Measurements from ENCODE around the gene CERS1.

The CERS1 gene

DNA sequence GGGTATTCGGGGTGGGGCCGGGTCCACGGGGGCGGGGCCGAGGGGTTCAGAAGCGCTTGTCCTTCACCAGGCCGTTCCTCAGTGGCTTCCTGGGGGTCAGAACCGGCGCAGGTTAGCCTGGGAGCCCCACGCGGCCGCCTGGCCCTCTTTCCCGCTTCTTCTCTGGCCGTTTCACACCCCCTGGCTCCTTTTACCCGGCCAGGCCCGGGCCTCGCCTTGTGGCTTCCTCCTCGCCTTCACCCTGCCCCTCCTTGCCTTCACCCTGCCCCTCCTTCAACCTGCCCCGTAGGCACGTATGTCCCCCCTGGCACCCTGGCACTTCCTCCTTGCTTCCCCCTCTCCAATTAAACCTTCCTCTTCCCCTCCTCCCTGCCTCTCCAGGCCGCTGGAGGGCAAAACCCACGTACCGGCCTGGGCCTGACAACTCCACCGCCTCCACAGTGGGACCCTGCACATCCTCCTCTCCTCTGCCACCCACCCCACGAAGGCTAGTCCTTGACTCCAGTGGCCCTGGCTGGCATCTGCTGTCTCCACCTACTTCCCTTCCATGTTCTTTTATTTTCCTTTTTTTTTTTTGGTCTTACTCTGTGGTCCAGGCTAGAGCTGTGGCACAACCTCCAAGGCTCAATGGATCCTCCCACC, 25.3 kb downstream of the CERS1 start:
- DNase-seq, result no peak

DNA sequence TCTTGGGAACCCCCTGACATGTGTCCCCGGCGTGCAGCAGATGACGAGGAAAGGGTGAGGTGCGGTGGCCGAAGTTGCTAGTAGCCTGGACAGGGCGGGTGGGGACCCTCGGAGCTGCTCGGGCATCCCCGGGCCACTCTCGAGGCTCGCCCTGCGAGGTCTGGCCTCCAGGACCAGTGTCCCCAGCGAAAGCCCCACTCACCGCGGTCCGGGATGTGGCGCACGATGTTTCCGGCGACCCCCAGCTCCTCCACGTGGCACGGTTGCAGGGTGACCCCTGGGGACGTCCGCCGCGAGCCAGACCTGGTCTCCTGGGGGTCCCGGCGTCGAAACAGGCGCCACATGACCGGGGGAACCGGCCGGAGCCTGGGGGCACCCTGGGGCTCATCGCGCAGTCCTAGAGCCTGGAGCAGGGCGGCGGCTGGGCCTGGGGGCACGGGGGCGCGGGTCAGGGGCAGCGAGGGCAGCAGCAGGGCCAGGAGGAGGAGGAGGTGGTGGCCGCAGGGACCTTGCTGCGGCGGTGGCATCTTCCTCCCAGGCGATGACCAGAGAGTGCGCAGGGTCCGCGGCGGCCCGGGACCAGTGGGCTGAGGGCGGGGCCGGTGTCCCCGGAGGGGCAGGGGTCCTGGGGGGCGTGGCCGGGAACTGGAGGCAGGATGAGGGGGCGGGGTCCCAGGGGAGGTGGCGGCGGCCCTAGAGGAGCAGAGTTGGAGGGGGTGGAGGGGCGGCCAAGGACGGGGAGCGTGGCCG, 26.0 kb downstream of the CERS1 start:
- no peak for DNase-seq

DNA sequence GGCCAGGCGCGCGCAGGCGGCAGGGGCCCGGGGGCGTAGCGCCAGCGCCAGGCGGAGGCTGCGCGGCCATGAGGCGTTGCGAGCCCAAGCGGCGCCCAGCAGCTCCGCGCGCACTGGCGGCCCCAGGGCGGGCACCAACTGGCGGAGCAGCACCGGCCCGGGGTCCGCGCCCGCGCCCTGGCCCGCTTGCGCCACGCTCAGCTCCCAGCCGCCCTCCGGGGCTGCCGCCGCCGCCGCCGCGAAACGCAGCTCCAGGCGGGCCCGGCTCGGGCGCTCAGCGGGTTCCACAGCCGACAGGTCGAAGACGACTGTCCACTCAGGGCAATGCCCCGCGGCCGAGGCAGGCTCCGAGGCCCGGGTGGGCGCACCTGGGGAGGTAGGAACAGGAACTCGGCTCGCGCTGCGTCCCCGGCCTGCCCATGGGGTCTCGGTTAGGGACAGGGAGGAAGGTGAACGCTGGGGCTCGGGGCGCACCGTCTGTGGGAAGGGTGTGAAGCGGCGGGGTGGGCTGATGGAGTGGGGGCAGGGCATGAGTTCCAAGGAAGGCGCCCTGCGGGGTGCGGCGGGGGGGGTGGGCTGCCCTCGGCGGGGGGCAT, 26.8 kb downstream of the CERS1 start:
- DNase-seq, result no peak

DNA sequence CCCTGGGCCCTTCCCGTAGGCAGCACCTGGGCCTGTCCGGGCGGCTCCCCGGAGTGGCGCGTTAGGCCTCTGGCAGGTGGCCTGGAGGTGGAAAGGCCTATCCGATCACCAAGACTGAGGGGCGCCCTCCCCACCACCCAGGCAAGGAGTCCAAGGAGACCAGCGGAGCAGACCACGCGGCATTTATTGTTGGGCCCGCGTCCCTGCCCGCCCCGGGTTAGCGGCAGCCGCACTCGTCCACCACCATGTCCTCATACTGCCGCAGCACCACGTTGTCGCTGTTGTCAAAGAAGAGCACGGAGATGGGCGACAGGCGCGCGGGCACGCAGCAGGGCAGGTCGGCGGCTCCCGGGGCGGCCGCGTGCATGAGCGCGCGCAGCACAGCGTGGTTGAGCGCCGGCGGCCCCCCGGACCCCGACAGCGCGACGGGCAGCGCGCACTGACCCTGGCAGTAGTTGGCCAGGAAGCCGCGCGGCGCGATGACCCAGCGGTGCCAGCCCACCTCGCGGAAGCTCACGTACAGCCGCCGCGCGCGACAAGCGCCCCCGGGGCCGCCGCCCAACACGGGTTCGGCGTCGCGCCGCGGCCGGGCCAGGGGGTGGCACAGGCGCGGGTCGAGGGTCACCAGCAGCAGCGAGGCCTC, 27.5 kb downstream of the CERS1 start:
- DNase-seq, result no peak

DNA sequence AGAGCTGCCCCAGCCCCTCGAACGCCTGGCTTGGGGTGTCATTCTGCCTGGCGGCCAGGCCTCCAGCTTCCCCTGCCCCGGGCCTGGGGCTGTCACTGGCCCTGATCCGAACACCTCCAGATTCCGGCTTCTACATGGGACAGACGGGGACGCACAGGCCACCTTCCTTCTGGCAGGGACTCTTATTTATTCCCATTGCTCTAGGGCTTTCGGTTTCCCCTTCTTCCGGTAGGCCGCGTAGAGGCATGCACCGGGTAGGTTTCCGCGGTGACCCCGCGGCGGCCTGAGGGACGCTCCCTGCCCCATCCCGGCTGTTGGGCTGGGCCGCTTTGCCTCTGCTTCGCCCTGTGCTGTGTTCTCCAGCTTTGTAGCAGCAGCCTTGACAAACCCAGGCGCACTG, 28.2 kb downstream of the CERS1 start:
- DNase-seq, result no peak

DNA sequence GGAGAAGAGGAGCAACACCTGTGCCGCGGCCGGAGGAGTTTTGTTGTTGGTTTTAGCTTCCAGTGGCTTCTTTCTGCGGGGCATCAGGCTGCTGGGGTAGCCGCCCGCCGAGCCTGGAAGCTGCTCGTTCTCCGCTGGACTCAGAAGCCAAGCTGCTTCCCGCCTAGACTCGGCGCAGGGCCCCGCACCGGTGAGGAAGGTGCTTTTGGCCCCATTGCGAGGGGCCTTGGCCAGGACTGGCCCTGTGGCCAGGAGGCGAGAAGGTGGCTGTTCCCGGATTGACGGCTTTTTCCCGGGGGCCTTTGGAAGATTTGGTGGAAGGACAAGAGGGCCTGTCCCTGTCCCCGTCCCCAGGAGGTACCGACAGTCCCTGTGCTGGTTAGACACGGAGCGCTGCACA, 28.8 kb downstream of the CERS1 start:
- DNase-seq, result no peak

DNA sequence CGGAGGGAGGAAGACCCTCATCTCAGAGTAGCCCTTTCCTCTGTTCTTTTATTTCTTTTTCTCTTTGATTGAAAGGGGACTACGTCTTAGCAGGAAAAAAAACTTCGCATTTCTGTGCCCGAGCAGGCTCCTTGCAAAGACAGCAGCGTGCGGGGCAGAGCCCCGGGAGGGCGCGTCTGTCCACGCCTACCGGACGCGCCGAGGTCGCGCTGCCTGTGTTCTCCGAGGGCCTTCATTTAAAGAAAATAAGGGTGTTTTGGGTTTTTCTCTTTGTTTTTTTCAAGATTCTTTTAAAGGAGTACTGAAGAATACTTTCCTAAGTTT, 29.2 kb downstream of the CERS1 start:
- no peak for DNase-seq

DNA sequence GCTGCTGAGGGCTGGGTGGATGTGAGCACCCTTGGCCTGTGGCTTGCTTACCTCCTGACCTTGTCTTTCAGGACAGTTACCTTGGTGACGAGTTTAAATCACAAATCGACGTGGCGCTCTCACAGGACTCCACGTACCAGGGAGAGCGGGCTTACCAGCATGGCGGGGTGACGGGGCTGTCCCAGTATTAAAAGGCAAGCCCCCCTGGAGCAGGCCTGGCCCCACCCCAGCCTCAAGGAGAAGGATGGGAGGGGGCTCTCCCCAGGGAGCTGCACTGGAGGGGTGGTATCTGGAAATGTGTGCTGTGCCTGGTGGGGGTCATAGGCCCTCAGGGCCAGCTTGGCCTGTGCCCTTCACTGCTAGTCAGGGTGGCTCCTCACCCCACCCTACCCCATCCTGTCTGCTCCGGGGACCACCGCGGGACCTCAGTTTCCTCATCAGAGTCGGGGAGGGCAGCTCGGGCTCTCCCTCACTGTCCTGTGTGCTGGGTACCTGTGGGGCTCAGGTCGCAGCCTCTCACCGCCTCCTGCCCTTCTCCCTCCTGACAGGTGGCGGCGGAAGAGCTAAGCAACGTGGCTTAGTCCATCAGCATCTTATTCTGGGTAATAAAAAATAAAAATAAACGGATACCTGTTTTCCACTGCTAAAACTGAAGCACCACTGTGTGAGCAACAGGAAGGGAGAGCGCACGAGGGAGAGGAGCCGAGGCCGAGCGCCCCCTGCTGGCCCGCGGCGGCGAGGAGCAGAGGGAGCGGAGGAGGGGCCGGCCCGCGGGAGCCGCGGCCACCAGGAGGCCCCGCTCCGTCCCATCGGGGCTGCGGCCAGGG, 29.8 kb downstream of the CERS1 start:
- no peak for DNase-seq

DNA sequence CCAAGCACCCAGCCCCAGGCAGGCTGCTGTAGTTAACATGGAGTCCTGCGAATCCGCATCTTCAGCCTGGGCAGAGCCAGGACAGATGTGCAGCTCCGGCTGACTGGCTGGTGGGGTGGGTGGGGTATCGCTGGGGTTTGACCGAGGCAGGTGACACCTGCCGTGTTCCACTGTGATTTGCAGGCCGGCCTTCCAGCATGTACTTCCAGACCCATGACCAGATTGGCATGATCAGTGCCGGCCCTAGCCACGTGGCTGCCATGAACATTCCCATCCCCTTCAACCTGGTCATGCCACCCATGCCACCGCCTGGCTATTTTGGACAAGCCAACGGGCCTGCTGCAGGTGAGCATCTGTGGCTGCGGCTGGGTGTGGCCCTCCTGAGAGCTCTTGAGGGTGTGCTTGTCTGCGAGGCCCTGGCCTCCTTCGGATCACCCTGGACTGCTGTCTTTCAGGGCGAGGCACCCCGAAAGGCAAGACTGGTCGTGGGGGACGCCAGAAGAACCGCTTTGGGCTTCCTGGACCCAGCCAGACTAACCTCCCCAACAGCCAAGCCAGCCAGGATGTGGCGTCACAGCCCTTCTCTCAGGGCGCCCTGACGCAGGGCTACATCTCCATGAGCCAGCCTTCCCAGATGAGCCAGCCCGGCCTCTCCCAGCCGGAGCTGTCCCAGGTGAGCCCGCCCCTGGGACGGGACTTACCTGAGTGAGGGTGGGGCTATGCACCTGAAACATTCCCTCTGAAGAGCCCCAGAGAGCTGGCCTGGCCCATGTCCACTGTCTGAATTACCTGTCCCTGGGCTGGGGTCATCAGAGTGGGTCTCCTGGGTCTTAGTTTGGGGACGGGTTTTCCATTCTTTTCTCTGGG, 30.6 kb downstream of the CERS1 start:
- DNase-seq, result no peak

DNA sequence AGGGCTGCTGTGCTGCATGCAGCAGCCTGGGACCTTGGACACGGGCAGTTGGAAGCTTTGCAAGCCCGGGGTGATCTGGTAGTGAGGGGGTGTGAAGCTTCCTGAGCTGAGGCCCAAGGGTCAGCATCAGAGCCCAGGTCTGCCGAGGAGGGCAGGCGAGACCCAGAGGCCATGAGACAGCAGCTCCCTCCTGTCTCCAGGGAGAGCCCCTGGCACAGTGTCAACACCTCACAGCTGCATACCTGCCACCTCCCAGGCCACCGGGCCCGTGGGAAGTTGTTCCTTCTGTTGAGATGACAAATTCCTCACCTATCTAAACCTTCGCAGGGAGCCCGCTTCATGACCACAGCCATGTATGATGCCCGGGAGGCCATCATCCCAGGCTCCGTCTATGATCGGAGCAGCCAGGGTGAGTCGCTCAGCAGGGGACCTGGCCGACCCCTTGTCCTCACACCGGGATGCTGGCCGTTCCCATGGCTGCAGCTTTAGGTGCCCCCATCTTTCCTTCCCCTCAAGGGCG, 32.1 kb downstream of the CERS1 start:
- DNase-seq, result no peak

DNA sequence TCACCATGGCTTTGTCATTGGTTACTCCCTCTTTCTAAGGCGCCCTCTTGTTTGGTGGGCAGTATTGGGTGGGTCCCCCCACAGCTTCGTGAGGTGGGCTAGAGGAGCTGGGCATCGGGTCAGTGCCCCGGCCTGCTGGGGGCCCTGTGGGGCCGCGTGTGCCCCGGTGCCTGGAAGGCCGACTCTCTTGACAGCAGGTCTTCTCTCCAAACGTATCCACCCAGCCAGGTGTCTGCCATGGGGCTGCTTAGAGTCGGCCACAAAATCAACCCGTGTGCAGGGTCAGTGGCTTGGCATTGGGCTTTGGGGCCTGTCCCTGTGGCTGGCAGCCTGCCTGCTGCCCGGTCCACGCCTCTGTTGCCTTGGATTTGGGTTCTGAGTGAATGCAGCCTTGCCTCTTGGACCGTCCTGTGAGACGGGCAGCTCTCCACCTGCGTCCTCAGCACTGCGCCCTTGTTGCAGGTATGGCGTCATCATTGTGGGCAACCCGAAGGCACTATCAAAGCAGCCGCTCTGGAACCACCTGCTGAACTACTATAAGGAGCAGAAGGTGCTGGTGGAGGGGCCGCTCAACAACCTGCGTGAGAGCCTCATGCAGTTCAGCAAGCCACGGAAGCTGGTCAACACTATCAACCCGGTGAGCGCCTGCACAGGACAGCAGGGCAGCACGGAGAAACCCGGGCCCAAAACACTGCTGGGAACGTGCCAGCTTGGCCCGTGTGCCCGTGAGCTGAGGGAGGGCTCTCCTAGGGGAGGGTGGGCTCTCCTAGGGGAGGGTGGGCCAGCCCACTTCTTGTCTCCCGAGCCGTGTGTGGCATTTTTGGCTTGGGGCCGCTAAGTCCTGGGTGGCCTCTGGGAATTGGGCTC, 32.7 kb downstream of the CERS1 start:
- no peak for DNase-seq

DNA sequence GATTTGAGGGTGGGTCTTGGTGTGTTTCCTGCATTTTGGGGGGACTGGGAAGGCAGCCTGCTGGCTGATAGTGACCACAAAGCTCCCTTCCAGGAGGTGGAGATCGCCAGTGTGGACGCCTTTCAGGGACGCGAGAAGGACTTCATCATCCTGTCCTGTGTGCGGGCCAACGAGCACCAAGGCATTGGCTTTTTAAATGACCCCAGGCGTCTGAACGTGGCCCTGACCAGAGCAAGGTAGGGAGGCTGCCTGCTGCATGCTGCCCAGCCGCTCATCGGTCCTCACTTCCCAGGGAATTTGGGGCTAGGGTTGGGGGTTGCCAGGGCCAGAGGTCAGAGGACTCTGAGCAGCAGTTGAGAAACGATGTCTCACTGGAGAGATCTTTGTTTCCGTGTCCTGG, 34.0 kb downstream of the CERS1 start:
- no peak for DNase-seq

DNA sequence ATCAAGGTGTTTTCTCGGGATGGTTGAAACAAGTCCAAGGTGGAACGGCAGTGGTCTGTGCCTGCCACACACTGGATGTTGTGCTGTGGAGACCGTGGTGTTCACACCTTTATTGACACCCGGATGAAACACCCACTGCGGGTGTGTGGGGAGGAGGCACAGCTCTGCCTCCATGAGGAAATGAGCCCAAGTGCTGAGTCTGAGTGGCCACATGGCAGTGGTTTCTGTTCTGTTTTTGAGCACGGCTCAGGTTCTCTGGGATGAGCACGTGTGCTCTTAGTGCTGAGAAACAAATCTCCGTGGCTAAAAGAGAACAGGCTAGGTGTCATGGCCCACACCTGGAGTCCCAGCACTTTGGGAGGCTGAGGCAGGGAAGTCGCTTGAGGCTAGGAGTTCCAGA, 34.7 kb downstream of the CERS1 start:
- DNase-seq, result no peak

DNA sequence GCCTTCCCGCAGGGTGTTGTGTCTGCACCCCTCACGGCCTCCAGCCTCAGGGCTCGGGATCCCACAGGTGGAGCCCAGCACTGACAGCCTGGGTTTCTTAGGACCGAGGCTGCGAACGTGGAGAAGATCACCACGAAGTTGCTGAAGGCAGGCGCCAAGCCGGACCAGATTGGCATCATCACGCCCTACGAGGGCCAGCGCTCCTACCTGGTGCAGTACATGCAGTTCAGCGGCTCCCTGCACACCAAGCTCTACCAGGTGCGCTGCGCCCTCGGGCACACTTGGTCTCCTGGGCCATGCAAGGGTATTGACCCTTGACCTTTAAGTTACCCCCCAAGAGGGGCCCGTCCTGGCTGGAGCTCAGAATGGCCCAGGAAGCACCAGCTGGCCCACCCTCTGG, 35.2 kb downstream of the CERS1 start:
- no peak for DNase-seq

DNA sequence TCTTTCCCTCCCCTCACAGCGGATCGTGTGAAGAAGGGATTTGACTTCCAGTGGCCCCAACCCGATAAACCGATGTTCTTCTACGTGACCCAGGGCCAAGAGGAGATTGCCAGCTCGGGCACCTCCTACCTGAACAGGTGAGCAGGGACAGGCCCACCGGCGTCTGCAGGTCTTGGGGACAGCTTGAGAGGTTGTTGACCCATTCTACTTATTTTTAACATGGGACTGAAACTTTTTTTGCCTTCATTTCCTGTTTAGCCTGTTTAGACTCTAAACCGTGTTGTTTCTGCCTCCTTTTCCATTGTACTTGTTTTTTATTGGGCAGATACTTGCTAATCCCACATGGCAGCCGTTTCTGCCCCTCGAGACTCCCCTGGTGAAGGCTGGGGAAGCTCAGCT, 35.7 kb downstream of the CERS1 start:
- DNase-seq, result no peak

DNA sequence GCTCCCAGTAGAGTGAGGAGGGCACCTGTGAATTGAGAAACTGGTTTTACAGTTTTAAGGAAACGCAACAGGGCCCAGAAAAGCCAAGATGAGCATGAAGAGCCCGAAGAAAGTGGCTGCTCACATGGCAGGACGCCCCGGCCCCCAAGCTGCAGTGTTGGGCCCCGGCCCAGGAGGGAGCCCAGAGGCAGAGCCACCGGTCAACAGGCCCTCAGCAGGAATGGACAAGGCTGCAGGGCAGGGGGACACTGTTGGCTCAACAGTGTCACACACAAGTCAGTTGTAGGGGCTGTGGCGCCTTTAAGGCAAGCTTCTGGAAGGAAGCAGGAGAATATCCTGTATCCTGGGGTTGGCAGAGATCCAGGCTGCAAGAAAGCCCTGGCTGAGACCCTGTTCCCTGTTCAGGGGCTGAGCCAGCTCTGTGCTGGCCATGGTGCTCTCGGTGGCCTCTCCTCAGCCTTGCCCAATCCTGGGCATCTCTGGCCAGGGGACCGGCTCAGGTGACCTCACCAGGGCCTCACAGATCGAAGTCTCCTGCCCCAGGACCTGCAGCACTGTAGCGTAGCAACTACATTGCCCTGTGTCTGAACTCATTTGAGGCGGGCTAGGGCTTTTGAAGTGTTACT, 36.2 kb downstream of the CERS1 start:
- no peak for DNase-seq

DNA sequence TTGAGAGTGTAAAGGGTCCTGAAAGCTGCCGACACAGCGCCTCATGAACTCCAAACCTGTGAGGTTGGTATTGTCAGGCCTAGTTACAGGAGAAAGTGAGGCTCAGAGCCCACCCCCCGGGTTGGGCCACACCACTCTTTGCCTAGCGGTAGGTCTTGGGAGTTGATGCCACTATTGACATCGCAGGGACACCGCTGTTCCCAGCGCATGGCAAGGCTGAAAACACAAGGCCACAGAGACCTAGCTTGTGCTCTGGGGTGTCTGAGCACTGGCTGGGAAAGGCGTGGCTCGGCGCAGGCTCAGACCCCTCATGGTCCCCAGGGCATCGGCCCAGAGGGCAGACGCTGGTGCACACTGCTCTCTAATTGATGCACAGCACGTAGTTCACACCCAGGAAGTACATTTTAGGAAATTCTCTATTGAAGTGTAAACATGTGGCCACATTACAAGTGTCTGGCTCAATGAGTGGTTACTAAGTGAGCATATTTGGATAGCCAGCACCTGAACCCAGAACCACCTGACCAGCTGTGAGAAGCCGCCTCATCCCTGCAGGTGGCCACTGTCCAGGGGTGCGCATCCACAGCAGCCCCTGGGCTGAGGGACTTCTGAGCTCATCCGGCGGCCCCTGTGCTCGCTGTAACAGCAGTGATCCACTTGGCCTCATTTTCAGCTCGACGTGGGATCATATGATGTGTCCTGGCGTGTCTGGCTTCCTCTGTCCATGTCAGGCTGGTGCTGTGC, 36.9 kb downstream of the CERS1 start:
- DNase-seq, result no peak

DNA sequence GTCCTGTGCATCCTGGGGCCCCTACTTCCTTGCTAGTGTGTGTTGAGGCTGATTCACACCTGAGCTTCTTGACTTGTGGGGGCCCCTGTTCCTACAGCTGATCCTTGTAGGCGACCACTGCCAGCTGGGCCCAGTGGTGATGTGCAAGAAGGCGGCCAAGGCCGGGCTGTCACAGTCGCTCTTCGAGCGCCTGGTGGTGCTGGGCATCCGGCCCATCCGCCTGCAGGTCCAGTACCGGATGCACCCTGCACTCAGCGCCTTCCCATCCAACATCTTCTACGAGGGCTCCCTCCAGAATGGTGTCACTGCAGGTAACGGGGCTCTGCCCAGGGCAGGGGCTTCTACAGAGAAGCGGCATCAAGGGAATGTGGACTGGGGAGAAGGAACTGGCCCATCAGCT, 38.7 kb downstream of the CERS1 start:
- DNase-seq, result no peak

DNA sequence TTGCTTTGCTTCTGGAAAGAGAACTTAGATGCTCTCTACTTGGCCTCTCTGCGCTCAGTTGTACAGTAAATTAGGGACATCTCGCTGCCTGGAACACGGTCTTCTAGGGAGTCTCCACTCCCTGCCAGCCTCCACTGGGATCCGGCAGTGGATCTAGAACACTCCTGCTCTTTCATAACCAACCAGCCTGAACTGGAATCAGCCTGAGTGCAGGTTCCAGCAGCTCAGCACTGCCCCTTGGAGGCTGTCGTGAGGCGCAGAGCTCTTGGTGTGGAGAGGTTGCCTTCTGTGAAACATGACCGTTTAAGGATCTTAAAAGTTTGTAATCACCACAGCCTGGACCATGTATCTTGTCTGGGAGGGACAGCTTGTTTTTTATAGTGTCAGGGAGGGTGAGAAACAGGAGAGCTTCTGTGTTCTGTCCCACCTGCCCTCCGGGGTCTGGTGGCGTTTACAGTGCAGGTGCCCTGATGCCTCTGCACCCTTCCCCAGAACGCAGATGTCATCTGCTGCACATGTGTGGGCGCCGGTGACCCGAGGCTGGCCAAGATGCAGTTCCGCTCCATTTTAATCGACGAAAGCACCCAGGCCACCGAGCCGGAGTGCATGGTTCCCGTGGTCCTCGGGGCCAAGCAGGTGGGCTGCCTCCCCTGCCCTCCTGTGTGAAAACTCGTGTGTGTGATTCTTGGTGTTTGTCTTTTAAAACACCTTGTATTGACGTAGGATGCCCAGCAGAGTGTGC, 39.4 kb downstream of the CERS1 start:
- DNase-seq, result no peak

Data from NCI-H510A (cell line).